Liver (tissue), 3 donors: ENCODE data around the gene SHBG.

Source experiments
- FOXA1 ChIP-seq: IDR thresholded peaks from 2 replicates; pipeline ENCODE4 v1.6.1; 2016; ENCODE audit warnings: antibody characterized with exemption
- JUND ChIP-seq, 2 donors: IDR thresholded peaks; 2 replicates each; pipeline ENCODE4 v1.6.1; 2016; ENCODE audit warnings: antibody characterized with exemption in 2 of 2
- YY1 ChIP-seq: IDR thresholded peaks from 2 replicates; pipeline ENCODE4 v1.6.1; 2016; ENCODE audit warnings: antibody characterized with exemption, mild to moderate bottlenecking
- TF ChIP-seq, protein P1 (sequence below): fragments of 150-350 bp; IDR thresholded peaks from 2 replicates; pipeline ENCODE4 v1.5.1; 2017; ENCODE audit warnings: improper control_type of control experiment, low read depth, low read length; ENCODE audit not compliant: missing input control
- TF ChIP-seq, protein P2 (sequence below): IDR thresholded peaks from 2 replicates; pipeline ENCODE4 v1.6.1; 2016; ENCODE audit warnings: antibody characterized with exemption
- donor health status: healthy.
- donor health status: healthy.

DNA sequence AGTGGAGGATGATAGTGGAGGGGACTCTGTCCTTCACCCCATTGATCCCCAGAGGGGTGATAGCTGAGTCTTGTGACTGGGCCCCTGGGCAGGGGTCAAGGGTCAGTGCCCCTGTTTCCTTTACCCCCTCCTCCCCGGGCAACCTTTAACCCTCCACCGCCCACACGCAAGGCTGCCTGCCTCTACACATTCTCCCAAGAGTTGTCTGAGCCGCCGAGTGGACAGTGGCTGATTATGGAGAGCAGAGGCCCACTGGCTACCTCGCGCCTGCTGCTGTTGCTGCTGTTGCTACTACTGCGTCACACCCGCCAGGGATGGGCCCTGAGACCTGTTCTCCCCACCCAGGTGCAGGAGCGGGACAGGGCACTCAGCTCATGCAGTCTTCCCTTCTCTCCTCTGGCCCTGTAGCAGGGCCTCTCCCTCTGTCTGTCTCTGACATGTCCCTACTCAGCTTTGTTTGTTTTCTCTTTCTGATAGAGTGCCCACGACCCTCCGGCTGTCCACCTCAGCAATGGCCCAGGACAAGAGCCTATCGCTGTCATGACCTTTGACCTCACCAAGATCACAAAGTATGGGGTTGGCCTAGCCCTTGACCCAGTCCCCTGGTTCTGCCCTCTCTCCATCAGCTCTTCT is at the start of gene SHBG:
- TF ChIP-seq FOXA1 (no peak), JUND (IDR thresholded peaks at IDR 0.05) (no peak), YY1 (no peak)
- TF ChIP-seq, protein P1, sequence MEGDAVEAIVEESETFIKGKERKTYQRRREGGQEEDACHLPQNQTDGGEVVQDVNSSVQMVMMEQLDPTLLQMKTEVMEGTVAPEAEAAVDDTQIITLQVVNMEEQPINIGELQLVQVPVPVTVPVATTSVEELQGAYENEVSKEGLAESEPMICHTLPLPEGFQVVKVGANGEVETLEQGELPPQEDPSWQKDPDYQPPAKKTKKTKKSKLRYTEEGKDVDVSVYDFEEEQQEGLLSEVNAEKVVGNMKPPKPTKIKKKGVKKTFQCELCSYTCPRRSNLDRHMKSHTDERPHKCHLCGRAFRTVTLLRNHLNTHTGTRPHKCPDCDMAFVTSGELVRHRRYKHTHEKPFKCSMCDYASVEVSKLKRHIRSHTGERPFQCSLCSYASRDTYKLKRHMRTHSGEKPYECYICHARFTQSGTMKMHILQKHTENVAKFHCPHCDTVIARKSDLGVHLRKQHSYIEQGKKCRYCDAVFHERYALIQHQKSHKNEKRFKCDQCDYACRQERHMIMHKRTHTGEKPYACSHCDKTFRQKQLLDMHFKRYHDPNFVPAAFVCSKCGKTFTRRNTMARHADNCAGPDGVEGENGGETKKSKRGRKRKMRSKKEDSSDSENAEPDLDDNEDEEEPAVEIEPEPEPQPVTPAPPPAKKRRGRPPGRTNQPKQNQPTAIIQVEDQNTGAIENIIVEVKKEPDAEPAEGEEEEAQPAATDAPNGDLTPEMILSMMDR: no peak
- TF ChIP-seq, protein P2, sequence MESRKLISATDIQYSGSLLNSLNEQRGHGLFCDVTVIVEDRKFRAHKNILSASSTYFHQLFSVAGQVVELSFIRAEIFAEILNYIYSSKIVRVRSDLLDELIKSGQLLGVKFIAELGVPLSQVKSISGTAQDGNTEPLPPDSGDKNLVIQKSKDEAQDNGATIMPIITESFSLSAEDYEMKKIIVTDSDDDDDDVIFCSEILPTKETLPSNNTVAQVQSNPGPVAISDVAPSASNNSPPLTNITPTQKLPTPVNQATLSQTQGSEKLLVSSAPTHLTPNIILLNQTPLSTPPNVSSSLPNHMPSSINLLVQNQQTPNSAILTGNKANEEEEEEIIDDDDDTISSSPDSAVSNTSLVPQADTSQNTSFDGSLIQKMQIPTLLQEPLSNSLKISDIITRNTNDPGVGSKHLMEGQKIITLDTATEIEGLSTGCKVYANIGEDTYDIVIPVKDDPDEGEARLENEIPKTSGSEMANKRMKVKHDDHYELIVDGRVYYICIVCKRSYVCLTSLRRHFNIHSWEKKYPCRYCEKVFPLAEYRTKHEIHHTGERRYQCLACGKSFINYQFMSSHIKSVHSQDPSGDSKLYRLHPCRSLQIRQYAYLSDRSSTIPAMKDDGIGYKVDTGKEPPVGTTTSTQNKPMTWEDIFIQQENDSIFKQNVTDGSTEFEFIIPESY: no peak
